BJ (cell line): ENCODE measurements around the gene HLA-DOA. TPM values are rescaled to one million over a fixed set of nuclear protein-coding genes. Genes with fewer than 3 reads are reported as not detected.

Source experiments
- CTCF ChIA-PET: fragments of 350-600 bp; formaldehyde crosslinking; extraction: SDS; loops from one replicate; lab custom pipeline; 2021; ENCODE audit warnings: antibody characterized with exemption, inconsistent platforms; lab: Yijun Ruan, JAX
- POLR2A ChIA-PET: fragments of 300-600 bp; sonication (Branson Sonifier 250); formaldehyde crosslinking; extraction: SDS; loops from one replicate; lab custom pipeline; 2021; ENCODE audit warnings: antibody characterized with exemption; lab: Charles Lee
- DNase-seq: peaks from one replicate; pipeline ENCODE4 v3.0.0-alpha.2; 2011; ENCODE audit warnings: low read depth
- H3K27me3 ChIP-seq: 2 replicates; pipeline ENCODE4 v1.6.0; 2011; ENCODE audit warnings: low read length; ENCODE audit not compliant: control insufficient read depth, insufficient read depth
- H3K36me3 ChIP-seq: 2 replicates; pipeline ENCODE4 v1.5.1; 2011; ENCODE audit warnings: low read length; ENCODE audit not compliant: control insufficient read depth, insufficient read depth
- H3K4me3 ChIP-seq: 2 replicates; pipeline ENCODE4 v1.5.1; 2011; ENCODE audit warnings: low read depth, mild to moderate bottlenecking, control low read depth, low read length
- polyA plus RNA-seq: library from polyadenylated mRNA; depleted of rRNA; stranded (reverse); fragments of >200 nt; gene quantifications from 2 replicates; pipeline ENCODE4 v1.2.3, GENCODE V29; 2011
- TF ChIP-seq, protein P1 (sequence below): IDR thresholded peaks from 2 replicates; pipeline ENCODE4 v1.5.1; 2011; ENCODE audit warnings: low read depth, mild to moderate bottlenecking, control low read depth, inconsistent platforms, low read length, moderate library complexity; ENCODE audit not compliant: insufficient read depth

HLA-DOA gene
- polyA plus RNA-seq, 1 experiment = not detected

DNA sequence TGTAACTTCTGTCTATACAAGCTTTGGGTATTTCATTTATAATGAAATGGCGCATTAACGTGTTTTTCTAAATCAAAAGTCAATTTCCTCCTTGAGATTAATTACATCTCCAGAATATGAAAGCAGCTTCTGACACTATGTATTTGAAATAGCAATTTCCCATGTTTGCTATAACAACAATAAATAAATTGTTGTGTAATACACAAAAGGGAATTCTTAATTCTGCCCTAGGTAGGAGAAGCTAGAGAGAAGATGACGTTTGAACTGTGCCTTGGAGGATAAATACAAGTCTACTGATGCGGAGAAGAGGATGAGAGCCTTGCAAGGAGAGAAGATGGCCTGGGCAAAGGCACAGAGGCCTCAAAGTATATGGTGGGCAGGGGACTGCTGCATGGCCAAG lies 7.6 kb upstream of the HLA-DOA start:
- H3K36me3 ChIP-seq = no peaks in the 10 kb centered on the region
- no peak overlapping the region for H3K4me3 ChIP-seq
- H3K27me3 ChIP-seq = peaks cover 25% of the 10 kb centered on the region
- TF ChIP-seq, protein P1, sequence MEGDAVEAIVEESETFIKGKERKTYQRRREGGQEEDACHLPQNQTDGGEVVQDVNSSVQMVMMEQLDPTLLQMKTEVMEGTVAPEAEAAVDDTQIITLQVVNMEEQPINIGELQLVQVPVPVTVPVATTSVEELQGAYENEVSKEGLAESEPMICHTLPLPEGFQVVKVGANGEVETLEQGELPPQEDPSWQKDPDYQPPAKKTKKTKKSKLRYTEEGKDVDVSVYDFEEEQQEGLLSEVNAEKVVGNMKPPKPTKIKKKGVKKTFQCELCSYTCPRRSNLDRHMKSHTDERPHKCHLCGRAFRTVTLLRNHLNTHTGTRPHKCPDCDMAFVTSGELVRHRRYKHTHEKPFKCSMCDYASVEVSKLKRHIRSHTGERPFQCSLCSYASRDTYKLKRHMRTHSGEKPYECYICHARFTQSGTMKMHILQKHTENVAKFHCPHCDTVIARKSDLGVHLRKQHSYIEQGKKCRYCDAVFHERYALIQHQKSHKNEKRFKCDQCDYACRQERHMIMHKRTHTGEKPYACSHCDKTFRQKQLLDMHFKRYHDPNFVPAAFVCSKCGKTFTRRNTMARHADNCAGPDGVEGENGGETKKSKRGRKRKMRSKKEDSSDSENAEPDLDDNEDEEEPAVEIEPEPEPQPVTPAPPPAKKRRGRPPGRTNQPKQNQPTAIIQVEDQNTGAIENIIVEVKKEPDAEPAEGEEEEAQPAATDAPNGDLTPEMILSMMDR = no peak
- ChIA-PET CTCF (interaction anchor here (1.1 to 5.5 kb wide), 7 partner anchors 8 to 231 kb away, joined by 3 to 33 read pairs (median 4); no protein-coding TSS in a partner anchor), POLR2A (no interaction called here)
- no peak for DNase-seq

DNA sequence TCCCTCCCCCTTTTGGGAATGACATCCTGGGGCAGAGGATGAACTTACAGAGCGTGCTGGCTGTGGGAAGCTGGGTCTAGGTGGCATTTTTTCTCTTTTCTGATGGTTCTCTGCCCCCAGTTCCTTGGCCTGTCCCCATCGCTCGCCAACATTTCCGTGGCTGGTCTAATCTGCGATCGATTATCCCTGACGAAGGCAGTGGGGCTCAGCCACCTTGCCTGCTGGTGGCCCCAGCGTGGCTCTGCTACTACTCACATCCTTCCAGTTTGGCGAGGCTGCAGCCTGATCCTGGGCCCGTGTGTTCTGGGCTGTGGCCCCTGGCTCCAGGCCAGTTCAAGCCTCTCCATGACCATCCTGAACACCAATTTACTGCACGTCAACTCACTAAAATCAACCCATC lies 6.4 kb upstream of the HLA-DOA start:
- ChIA-PET POLR2A (no interaction called here), CTCF (interaction anchor here (0.6 to 5.5 kb wide), 13 partner anchors 15 to 393 kb away, joined by 3 to 33 read pairs (median 5); partner anchors contain the start of gene HLA-DPA1)
- H3K27me3 ChIP-seq = peaks cover 27% of the 10 kb centered on the region
- H3K4me3 ChIP-seq = no peak overlapping the region
- DNase-seq = no peak
- TF ChIP-seq, protein P1 = no peak
- no peaks in the 10 kb centered on the region for H3K36me3 ChIP-seq

DNA sequence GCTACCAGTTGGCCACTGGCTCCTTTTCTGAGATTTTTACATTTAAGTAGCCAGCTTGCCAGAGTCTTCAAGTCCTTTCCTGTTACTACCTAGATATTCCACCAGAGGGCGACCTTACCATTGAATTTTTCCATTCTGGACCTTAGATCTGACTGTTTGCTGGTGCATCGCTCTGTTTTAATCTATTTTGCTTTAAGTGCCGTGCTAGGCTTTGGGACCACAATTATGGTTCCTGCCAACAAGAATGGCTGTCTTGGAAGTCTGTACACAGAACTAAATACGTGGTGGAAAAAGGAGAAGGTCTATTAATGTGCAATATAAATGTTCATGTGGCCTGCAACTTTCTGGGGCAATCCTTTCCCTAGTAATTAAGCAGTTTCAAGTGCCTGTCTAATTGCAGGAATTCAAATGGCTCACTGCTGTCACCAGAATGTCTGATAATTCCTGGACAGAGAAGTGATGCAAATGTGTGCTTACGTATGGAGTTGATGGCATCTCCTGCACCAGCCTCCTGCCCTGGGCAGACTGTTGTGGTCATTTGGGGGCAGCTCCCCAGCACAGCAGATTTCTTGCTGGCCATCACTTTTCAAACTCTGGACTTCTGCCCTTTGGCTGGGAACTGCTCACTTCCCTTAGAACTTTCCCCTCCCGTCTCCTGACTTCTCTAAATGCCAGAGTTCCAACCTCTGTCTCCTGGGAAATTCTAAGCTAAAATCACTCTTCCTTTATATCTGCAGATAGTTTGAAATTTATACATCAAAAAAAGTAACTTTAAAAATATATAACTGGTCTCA lies 5.6 kb upstream of the HLA-DOA start:
- peaks cover 26% of the 10 kb centered on the region for H3K27me3 ChIP-seq

DNA sequence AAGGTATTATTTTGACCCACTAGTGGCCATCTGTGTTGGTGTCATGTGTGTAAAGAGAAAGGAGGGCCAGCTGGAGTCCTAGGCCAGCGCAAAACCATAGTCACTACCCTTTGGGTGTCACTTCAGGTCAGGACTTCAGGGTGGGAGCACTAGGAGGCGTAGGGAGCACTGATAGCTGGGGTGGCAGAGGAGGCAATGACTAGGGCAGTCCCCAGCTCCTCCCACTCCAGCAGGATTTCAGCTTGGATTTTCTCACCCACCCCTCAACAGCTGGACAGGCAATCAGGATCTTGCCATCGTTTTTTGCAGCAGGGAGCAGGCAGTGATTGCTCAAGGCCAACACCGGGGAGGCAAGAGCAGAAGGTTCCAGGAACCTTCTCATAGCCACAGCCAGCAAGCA lies 4.2 kb upstream of the HLA-DOA start:
- CTCF ChIA-PET = interaction anchor here (1.0 to 5.5 kb wide), 8 partner anchors 10 to 235 kb away, joined by 4 to 33 read pairs (median 6); no protein-coding TSS in a partner anchor
- POLR2A ChIA-PET = no interaction called here
- TF ChIP-seq, protein P1 = no peak
- DNase-seq = no peak
- Histone ChIP-seq H3K27me3 (peaks cover 29% of the 10 kb centered on the region), H3K36me3 (no peaks in the 10 kb centered on the region), H3K4me3 (no peak overlapping the region)

More for the DNA sequence above, 5.6 kb upstream of the HLA-DOA start:
- H3K36me3 ChIP-seq = no peaks in the 10 kb centered on the region
- no peak overlapping the region for H3K4me3 ChIP-seq
- peak; percentile 43 for DNase-seq
- TF ChIP-seq, protein P1 = peak; percentile 72
- ChIA-PET POLR2A (no interaction called here), CTCF (interaction anchor here (0.7 to 5.5 kb wide), 22 partner anchors 11 to 235 kb away, joined by 3 to 33 read pairs (median 5); partner anchors contain the start of gene HLA-DPA1)

DNA sequence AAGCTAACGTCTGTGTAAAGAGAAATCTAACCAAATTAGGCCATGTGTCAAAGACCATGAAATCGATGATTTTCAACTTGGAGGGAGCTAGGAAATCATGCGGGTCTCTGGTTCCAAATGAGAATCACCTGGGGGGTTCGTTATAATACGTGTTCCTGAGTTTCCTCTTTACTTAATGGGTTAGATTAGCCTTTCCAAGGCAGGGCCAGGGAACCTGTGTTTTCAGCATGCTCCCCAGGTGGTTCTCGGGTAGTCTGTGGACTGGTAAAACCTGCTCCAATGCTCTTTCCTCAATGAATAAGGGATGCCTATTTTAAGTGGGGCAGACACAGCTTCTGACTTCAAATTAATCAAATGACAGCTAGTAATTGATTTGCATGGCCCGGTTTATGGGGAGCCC lies 965 bp upstream of the HLA-DOA start:
- TF ChIP-seq, protein P1 = no peak
- no peak overlapping the region for H3K4me3 ChIP-seq
- no peaks in the 10 kb centered on the region for H3K36me3 ChIP-seq
- CTCF ChIA-PET = interaction anchor here (0.6 to 1.5 kb wide), 6 partner anchors 8 to 238 kb away, joined by 3 to 4 read pairs (median 3); no protein-coding TSS in a partner anchor
- H3K27me3 ChIP-seq = peaks cover 19% of the 10 kb centered on the region
- no peak for DNase-seq
- POLR2A ChIA-PET = no interaction called here
